Spleen (tissue), 11 donors: ENCODE results near the gene TAGAP. TPM values are rescaled to one million over a fixed set of nuclear protein-coding genes. Genes with fewer than 3 reads are reported as not detected.
"Not testable (repeated sequence)": the region's sequence is repeated elsewhere in the genome, so short reads cannot be mapped to it uniquely, and the experiment has no call there.

Experiments used
- DNase-seq: peaks from one replicate; pipeline ENCODE4 v3.0.0-alpha.2; 2020
- H3K27ac ChIP-seq, 8 donors: fragments of 200-600 bp; sonication (generic) in 7 of 8; 1 replicate in 4 of 8; 2 replicates in 4 of 8; pipeline versions ENCODE4 v1.5.0 to v1.8.0; 2016 to 2021; ENCODE audit warnings: inconsistent platforms in 4 of 8, mild to moderate bottlenecking in 4 of 8, moderate library complexity in 1 of 8
- H3K27me3 ChIP-seq, 7 donors: fragments of 200-600 bp; sonication (generic) in 6 of 7; replicated peaks in 1 of 7; 1 replicate in 4 of 7; 2 replicates in 3 of 7; pipeline versions ENCODE4 v1.5.0 to v1.8.0; 2016 to 2021; ENCODE audit warnings: inconsistent platforms in 3 of 7, mild to moderate bottlenecking in 1 of 7
- H3K36me3 ChIP-seq, 6 donors: fragments of 200-600 bp; sonication (generic) in 5 of 6; 1 replicate in 4 of 6; 2 replicates in 2 of 6; pipeline versions ENCODE4 v1.5.0 to v1.8.0; 2016 to 2021; ENCODE audit warnings: inconsistent platforms in 2 of 6
- H3K4me1 ChIP-seq, 6 donors: fragments of 200-600 bp; sonication (generic) in 5 of 6; 1 replicate in 3 of 6; 2 replicates in 3 of 6; pipeline versions ENCODE4 v1.5.0 to v1.8.0; 2016 to 2021; ENCODE audit warnings: inconsistent platforms in 3 of 6
- H3K4me3 ChIP-seq, 8 donors: fragments of 200-600 bp; sonication (generic) in 7 of 8; 1 replicate in 4 of 8; 2 replicates in 4 of 8; pipeline versions ENCODE4 v1.5.0 to v1.8.0; 2016 to 2021; ENCODE audit warnings: inconsistent platforms in 4 of 8, mild to moderate bottlenecking in 4 of 8, moderate library complexity in 2 of 8
- H3K9me3 ChIP-seq, 8 donors: fragments of 200-600 bp; sonication (generic) in 7 of 8; 1 replicate in 4 of 8; 2 replicates in 4 of 8; pipeline versions ENCODE4 v1.5.0 to v1.8.0; 2016 to 2021; ENCODE audit warnings: inconsistent platforms in 4 of 8
- POLR2A ChIP-seq, 3 donors: fragments of 450-650 bp; IDR thresholded peaks; one replicate each; pipeline ENCODE4 v1.5.1; 2017; ENCODE audit warnings: antibody characterized with exemption in 3 of 3, mild to moderate bottlenecking in 1 of 3
- POLR2AphosphoS5 ChIP-seq, 3 donors: sonication (generic); formaldehyde crosslinking; IDR thresholded peaks; one replicate each; pipeline ENCODE4 v1.5.1; 2017; ENCODE audit warnings: antibody characterized with exemption in 3 of 3
- WGBS, 5 donors: extraction: QIAGEN DNeasy Blood & Tissue Kit in 3 of 5; methylation state at CpG; one replicate each; pipeline versions ENCODE4 v1.1.5 to v1.1.7; 2013 to 2018; 5-methylcytosine and 5-hydroxymethylcytosine counted together
- intact Hi-C: fragments of 100-400 bp; cut with DNase I; formaldehyde crosslinking; loops from one replicate; pipeline ENCODE4 v1.15.0; 2023; ENCODE audit warnings: low total_unique reads
- polyA plus RNA-seq, 3 donors: library from polyadenylated mRNA; stranded (reverse); fragments of 200-250 nt; gene quantifications; one replicate each; pipeline ENCODE4 v1.2.1, GENCODE V29; 2013
- total RNA-seq, 7 donors: library from RNA; depleted of rRNA in 3 of 7; stranded (reverse); fragments of >200 nt in 3 of 7; fragmentation: NEBNext Ultra II Directional in 4 of 7; extraction: Animal tissue kit (Norgen Biotek cat#: 25700) in 4 of 7; gene quantifications; one replicate each; pipeline versions ENCODE4 v1.1.0 to v1.2.1, GENCODE V29; 2016 to 2021
- TF ChIP-seq, protein P1 (sequence below), 11 experiments: fragments of 200-600 bp in 7 of 11; fragments of 450-650 bp in 4 of 11; sonication (generic) in 4 of 11; IDR thresholded peaks in 8 of 11; conservative IDR thresholded peaks in 3 of 11; 1 replicate in 7 of 11; 2 replicates in 4 of 11; pipeline versions ENCODE4 v1.4.0 to v1.8.0; 2016 to 2021; ENCODE audit warnings: antibody characterized with exemption in 11 of 11, inconsistent platforms in 4 of 11, mild to moderate bottlenecking in 1 of 11
- donor health status: healthy with polysubstance abuse.
- donor health status: DM: no; HTN: no; CAD: no; lungs with moderate emphysema.
- donor health status: DM: no; HTN: no; CAD: no.
- donor health status: Bipolar disorder and iron deficiency.
- donor health status: healthy.
- donor health status: DM: no; HTN: no; CAD: no.
- donor health status: DM: yes; HTN: yes; CAD: no.

TAGAP gene
- total and polyA plus RNA-seq, 10 donors = 13.6 to 63.9 (median 44.2) TPM

DNA sequence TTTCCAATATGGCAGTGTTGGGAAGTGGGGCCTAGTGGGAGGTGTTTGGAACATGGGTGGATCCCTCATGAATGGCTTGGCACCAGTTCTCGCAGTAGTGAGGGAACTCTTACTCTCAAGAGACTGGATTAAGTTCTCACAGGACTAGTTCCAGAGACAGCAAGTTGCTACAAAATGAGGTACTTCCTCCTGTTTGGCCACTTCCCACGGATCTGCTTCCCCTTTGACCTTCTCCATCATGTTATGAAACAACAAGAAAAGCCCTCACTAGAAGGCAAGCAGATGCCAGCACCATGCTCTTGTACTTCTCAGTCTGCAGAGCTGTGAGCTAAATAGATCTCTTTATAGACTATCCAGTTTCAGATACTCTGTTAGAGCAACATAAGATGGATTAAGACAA, 47.9 kb downstream of the TAGAP start:
- Histone ChIP-seq H3K4me1 (peaks cover 11 to 35% (median 20%) of the 10 kb centered on the region in 6 donors), H3K27ac (peak overlapping the region in 3 of 8 donors; percentile 9 to 60 (median 55)), H3K27me3 (no peaks in the 10 kb centered on the region), H3K4me3 (no peak overlapping the region), H3K9me3 (no peaks in the 10 kb centered on the region), H3K36me3 (peaks cover 0 to 11% (median 0%) of the 10 kb centered on the region in 6 donors)
- TF ChIP-seq, protein P1, sequence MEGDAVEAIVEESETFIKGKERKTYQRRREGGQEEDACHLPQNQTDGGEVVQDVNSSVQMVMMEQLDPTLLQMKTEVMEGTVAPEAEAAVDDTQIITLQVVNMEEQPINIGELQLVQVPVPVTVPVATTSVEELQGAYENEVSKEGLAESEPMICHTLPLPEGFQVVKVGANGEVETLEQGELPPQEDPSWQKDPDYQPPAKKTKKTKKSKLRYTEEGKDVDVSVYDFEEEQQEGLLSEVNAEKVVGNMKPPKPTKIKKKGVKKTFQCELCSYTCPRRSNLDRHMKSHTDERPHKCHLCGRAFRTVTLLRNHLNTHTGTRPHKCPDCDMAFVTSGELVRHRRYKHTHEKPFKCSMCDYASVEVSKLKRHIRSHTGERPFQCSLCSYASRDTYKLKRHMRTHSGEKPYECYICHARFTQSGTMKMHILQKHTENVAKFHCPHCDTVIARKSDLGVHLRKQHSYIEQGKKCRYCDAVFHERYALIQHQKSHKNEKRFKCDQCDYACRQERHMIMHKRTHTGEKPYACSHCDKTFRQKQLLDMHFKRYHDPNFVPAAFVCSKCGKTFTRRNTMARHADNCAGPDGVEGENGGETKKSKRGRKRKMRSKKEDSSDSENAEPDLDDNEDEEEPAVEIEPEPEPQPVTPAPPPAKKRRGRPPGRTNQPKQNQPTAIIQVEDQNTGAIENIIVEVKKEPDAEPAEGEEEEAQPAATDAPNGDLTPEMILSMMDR (IDR thresholded peaks at IDR 0.05 in 8 of 11, conservative IDR thresholded peaks at IDR 0.05 in 3 of 11) = no peak
- TF ChIP-seq POLR2A (IDR thresholded peaks at IDR 0.05) (no peak), POLR2AphosphoS5 (IDR thresholded peaks at IDR 0.05) (no peak)
- no peak for DNase-seq
- whole genome bisulfite sequencing, 5 donors = 47 to 77% (median 56%) methylated on average over 2 of the region's 2 CpGs
- intact Hi-C loops = no loop called here

DNA sequence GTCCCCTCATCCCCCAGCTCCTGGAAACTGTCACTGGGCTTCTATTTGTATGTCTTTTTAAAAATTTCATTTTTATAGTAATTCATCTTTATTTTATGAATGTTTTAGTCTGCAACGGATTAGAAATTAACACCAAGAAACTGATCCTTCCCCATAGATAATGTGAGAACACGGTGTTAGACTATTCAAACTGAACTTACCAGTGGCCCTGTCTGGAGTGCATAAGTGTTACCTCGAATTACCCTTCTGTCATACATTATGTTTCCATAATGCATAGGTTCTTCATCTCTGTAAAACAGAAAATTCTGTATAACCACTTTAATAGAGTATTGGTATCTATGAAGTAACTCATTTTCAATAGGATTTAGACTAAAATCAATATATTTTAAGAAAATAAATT, 51.2 kb downstream of the TAGAP start:
- H3K27me3 ChIP-seq = no peaks in the 10 kb centered on the region
- peaks cover 0 to 16% (median 0%) of the 10 kb centered on the region in 6 donors for H3K36me3 ChIP-seq
- no peak overlapping the region for H3K4me3 ChIP-seq
- H3K27ac ChIP-seq = no peak overlapping the region
- intact Hi-C loops = no loop called here
- 80 to 89% (median 87%) methylated on average over 3 of the region's 3 CpGs for WGBS, 5 donors
- DNase-seq = no peak
- H3K9me3 ChIP-seq = peaks cover under 1 to 16% (median 11%) of the 10 kb centered on the region in 8 donors
- TF ChIP-seq POLR2AphosphoS5 (IDR thresholded peaks at IDR 0.05) = no peak
- TF ChIP-seq, protein P1 (IDR thresholded peaks at IDR 0.05 in 8 of 11, conservative IDR thresholded peaks at IDR 0.05 in 3 of 11) = no peak
- TF ChIP-seq POLR2A (IDR thresholded peaks at IDR 0.05) = no peak
- H3K4me1 ChIP-seq = peaks cover 0 to 12% (median under 1%) of the 10 kb centered on the region in 6 donors

DNA sequence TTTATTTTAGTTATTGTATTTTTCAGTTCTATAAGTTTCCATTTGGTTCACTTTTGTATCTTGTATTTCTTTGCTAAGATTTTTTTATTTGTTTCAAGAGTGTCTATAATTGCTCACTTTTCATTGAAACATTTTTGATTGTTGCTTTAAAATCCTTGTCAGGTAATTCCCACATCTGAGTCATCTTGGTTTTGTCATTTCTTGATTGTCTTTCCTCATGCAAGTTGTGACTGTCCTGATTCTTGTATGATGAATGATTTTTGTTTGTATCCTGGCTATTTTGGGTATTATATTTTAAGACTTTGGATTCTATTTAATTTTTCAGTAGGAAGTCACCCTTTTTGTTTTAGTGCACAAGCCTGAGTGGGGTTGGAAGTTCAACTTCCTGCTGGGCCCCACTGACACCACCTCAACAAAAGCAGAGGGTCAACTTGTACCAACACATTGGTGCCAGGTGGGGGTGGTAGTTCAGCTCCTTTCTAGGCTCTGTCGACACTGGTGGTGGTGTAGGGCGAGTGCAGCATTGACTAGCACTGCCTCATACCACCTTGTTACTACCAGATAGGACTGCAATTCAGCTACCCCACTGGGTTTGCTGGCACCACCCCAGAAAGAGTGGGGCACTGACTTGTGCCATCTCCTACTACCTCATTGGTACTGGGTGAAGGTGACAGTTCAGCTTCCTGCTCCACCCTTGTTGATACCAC, 53.6 kb downstream of the TAGAP start:
- Histone ChIP-seq H3K36me3 (peaks cover 0 to 16% (median 0%) of the 10 kb centered on the region in 6 donors), H3K27ac (no peak overlapping the region), H3K4me3 (no peak overlapping the region), H3K9me3 (peaks cover 3 to 29% (median 23%) of the 10 kb centered on the region in 8 donors), H3K4me1 (no peaks in the 10 kb centered on the region), H3K27me3 (no peaks in the 10 kb centered on the region)
- WGBS, 5 donors = 56 to 89% (median 80%) methylated on average over 2 of the region's 2 CpGs
- intact Hi-C loops = no loop called here
- TF ChIP-seq POLR2AphosphoS5 (IDR thresholded peaks at IDR 0.05) (no peak), POLR2A (IDR thresholded peaks at IDR 0.05) (no peak)
- TF ChIP-seq, protein P1 (IDR thresholded peaks at IDR 0.05 in 8 of 11, conservative IDR thresholded peaks at IDR 0.05 in 3 of 11) = no peak
- DNase-seq = no peak

DNA sequence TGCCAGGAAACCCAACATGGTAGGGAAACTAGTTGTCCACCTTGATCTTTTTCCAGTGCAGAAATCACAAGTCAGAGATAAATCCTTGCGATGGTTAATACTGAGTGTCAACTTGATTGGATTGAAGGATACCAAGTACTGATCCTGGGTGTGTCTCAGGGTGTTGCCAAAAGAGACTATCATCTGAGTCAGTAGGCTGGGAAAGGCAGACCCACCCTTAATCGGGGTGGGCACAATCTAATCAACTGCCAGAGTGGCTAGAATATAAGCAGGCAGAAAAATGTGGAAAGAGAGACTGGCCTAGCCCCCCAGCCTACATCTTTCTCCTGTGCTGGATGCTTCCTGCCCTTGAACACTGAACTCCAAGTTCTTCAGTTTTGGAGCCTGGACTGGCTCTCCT, 55.1 kb downstream of the TAGAP start:
- DNase-seq, intact Hi-C loops, H3K4me3 ChIP-seq, H3K27me3 ChIP-seq, H3K4me1 ChIP-seq, H3K27ac ChIP-seq: not testable (repeated sequence)
- H3K36me3 ChIP-seq = peaks cover 0 to 16% (median 0%) of the 10 kb centered on the region in 6 donors
- 96 to 100% (median 98%) methylated on average over 2 of the region's 2 CpGs for WGBS, 5 donors
- H3K9me3 ChIP-seq = peaks cover 3 to 29% (median 23%) of the 10 kb centered on the region in 8 donors
